HEK293 (cell line): ENCODE results near the gene LSM5.

Experiments
- CTCF ChIA-PET: fragments of 350-600 bp; formaldehyde crosslinking; extraction: SDS; loops from one replicate; lab custom pipeline; 2021; ENCODE audit warnings: antibody characterized with exemption; lab: Yijun Ruan, JAX
- POLR2A ChIA-PET: fragments of 300-600 bp; formaldehyde crosslinking; extraction: SDS; loops from one replicate; lab custom pipeline; 2020; ENCODE audit warnings: antibody characterized with exemption, inconsistent platforms; lab: Yijun Ruan, JAX
- H3K27ac ChIP-seq: fragments of 200-500 bp; sonication (Bioruptor generic); 2 replicates; pipeline ENCODE4 v1.5.1; 2014; ENCODE audit warnings: low read depth, low read length, control low read depth, inconsistent platforms; ENCODE audit errors: extremely low read depth
- H3K36me3 ChIP-seq, 2 experiments: fragments of 200-500 bp in 1 of 2; sonication (Bioruptor generic) in 1 of 2; 1 replicate in 1 of 2; 2 replicates in 1 of 2; pipeline ENCODE4 v1.5.1; 2014 to 2017; ENCODE audit warnings: inconsistent platforms in 2 of 2, low read length in 2 of 2; ENCODE audit not compliant: control insufficient read depth in 2 of 2, insufficient read depth in 1 of 2
- H3K4me1 ChIP-seq: fragments of 200-500 bp; sonication (Bioruptor generic); 2 replicates; pipeline ENCODE4 v1.5.1; 2014; ENCODE audit warnings: mild to moderate bottlenecking, low read length, inconsistent platforms; ENCODE audit not compliant: control insufficient read depth, insufficient read depth
- H3K4me3 ChIP-seq: 2 replicates; pipeline ENCODE4 v1.5.1; 2011; ENCODE audit warnings: low read depth, mild to moderate bottlenecking, control low read depth, low read length, moderate library complexity
- H3K9me3 ChIP-seq: fragments of 200-500 bp; sonication (Bioruptor generic); 2 replicates; pipeline ENCODE4 v1.5.1; 2014; ENCODE audit warnings: low read depth, low read length, inconsistent platforms; ENCODE audit not compliant: control insufficient read depth, insufficient read depth
- GFI1B ChIP-seq: fragments of 450-650 bp; formaldehyde crosslinking; IDR thresholded peaks from 2 replicates; pipeline ENCODE4 v1.5.1; 2016; ENCODE audit warnings: missing biosample characterization, missing genetic modification characterization
- KLF16 ChIP-seq: fragments of 450-650 bp; formaldehyde crosslinking; IDR thresholded peaks from 2 replicates; pipeline ENCODE4 v1.5.1; 2017; ENCODE audit warnings: missing biosample characterization, missing genetic modification characterization
- KLF7 ChIP-seq: fragments of 450-650 bp; formaldehyde crosslinking; IDR thresholded peaks from 2 replicates; pipeline ENCODE4 v1.5.1; 2016; ENCODE audit warnings: missing biosample characterization, missing genetic modification characterization, borderline replicate concordance
- REPIN1 ChIP-seq: fragments of 450-650 bp; formaldehyde crosslinking; IDR thresholded peaks from 2 replicates; pipeline ENCODE4 v1.5.1; 2017; ENCODE audit warnings: missing biosample characterization, missing genetic modification characterization, low read depth
- SCRT1 ChIP-seq: fragments of 450-650 bp; formaldehyde crosslinking; IDR thresholded peaks from 2 replicates; pipeline ENCODE4 v1.5.1; 2016; ENCODE audit warnings: missing biosample characterization, missing genetic modification characterization, borderline replicate concordance
- YY2 ChIP-seq: fragments of 450-650 bp; formaldehyde crosslinking; IDR thresholded peaks from 2 replicates; pipeline ENCODE4 v1.5.1; 2016; ENCODE audit warnings: missing biosample characterization, missing genetic modification characterization
- ZFHX2 ChIP-seq: fragments of 450-650 bp; formaldehyde crosslinking; conservative IDR thresholded peaks from 2 replicates; pipeline ENCODE4 v1.5.1; 2016; ENCODE audit warnings: missing biosample characterization, missing genetic modification characterization
- ZNF140 ChIP-seq: fragments of 450-650 bp; formaldehyde crosslinking; IDR thresholded peaks from 2 replicates; pipeline ENCODE4 v1.5.1; 2016; ENCODE audit warnings: missing biosample characterization, missing genetic modification characterization
- ZNF426 ChIP-seq: fragments of 450-650 bp; formaldehyde crosslinking; IDR thresholded peaks from 2 replicates; pipeline ENCODE4 v1.5.1; 2017; ENCODE audit warnings: missing biosample characterization, missing genetic modification characterization, mild to moderate bottlenecking, inconsistent platforms, moderate library complexity
- ZNF658 ChIP-seq: fragments of 450-650 bp; formaldehyde crosslinking; IDR thresholded peaks from 2 replicates; pipeline ENCODE4; 2016; ENCODE audit warnings: missing biosample characterization, missing genetic modification characterization
- ZNF747 ChIP-seq: fragments of 450-650 bp; formaldehyde crosslinking; IDR thresholded peaks from 2 replicates; pipeline ENCODE4 v1.5.1; 2016; ENCODE audit warnings: missing biosample characterization, missing genetic modification characterization
- ZSCAN5A ChIP-seq: fragments of 450-650 bp; formaldehyde crosslinking; IDR thresholded peaks from 2 replicates; pipeline ENCODE4 v1.5.1; 2016; ENCODE audit warnings: missing biosample characterization, missing genetic modification characterization
- TF ChIP-seq, protein P1 (sequence below): fragments of 450-650 bp; formaldehyde crosslinking; IDR thresholded peaks from 2 replicates; pipeline ENCODE4 v1.5.1; 2016; ENCODE audit warnings: missing biosample characterization, missing genetic modification characterization
- TF ChIP-seq, protein P2 (sequence below): fragments of 450-650 bp; formaldehyde crosslinking; IDR thresholded peaks from 2 replicates; pipeline ENCODE4 v1.5.1; 2016; ENCODE audit warnings: missing biosample characterization, missing genetic modification characterization

Gene LSM5

DNA sequence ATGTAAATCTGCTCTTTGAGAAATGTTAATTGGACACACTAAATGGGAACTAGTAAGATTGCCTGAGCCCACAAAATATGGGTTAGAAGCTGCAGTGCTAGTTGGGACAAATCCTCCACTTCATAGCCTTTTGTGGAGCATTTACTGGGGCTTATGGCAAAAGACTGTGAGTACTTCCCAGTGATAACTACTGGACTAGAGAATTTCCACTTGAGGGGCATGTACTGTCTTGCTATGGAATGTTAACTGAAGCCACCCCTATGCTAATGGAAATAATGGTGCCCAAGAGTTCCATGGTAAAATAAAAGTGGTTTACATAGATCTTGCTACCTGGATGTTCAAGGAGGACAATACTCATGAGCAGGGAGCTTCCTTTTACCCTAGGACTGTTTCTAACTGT, 34.5 kb upstream of the LSM5 start (continued):
- TF ChIP-seq, protein P1, sequence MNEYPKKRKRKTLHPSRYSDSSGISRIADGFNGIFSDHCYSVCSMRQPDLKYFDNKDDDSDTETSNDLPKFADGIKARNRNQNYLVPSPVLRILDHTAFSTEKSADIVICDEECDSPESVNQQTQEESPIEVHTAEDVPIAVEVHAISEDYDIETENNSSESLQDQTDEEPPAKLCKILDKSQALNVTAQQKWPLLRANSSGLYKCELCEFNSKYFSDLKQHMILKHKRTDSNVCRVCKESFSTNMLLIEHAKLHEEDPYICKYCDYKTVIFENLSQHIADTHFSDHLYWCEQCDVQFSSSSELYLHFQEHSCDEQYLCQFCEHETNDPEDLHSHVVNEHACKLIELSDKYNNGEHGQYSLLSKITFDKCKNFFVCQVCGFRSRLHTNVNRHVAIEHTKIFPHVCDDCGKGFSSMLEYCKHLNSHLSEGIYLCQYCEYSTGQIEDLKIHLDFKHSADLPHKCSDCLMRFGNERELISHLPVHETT: no peak
- TF ChIP-seq YY2: no peak
- TF ChIP-seq ZFHX2: no peak
- TF ChIP-seq KLF7: no peak
- TF ChIP-seq, protein P2, sequence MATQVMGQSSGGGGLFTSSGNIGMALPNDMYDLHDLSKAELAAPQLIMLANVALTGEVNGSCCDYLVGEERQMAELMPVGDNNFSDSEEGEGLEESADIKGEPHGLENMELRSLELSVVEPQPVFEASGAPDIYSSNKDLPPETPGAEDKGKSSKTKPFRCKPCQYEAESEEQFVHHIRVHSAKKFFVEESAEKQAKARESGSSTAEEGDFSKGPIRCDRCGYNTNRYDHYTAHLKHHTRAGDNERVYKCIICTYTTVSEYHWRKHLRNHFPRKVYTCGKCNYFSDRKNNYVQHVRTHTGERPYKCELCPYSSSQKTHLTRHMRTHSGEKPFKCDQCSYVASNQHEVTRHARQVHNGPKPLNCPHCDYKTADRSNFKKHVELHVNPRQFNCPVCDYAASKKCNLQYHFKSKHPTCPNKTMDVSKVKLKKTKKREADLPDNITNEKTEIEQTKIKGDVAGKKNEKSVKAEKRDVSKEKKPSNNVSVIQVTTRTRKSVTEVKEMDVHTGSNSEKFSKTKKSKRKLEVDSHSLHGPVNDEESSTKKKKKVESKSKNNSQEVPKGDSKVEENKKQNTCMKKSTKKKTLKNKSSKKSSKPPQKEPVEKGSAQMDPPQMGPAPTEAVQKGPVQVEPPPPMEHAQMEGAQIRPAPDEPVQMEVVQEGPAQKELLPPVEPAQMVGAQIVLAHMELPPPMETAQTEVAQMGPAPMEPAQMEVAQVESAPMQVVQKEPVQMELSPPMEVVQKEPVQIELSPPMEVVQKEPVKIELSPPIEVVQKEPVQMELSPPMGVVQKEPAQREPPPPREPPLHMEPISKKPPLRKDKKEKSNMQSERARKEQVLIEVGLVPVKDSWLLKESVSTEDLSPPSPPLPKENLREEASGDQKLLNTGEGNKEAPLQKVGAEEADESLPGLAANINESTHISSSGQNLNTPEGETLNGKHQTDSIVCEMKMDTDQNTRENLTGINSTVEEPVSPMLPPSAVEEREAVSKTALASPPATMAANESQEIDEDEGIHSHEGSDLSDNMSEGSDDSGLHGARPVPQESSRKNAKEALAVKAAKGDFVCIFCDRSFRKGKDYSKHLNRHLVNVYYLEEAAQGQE: no peak
- no peak for TF ChIP-seq GFI1B (tag by site-specific recombination)
- no peak for TF ChIP-seq ZSCAN5A (tag by site-specific recombination)

GRCh38 chr7:32522746-32523530, 32.8 kb upstream of the LSM5 start:
- H3K27ac ChIP-seq: no peak overlapping the region
- no peaks in the 10 kb centered on the region for H3K36me3 ChIP-seq
- no peak overlapping the region for H3K4me3 ChIP-seq
- POLR2A ChIA-PET: no interaction called here
- TF ChIP-seq ZNF747 (tag by site-specific recombination) (no peak), ZNF140 (no peak), REPIN1 (tag by site-specific recombination) (no peak), ZNF426 (tag by site-specific recombination) (no peak), ZNF658 (no peak), KLF16 (tag by site-specific recombination) (no peak)
- TF ChIP-seq, all 188 proteins: peak for 0
- Histone ChIP-seq H3K9me3 (no peaks in the 10 kb centered on the region), H3K4me1 (no peaks in the 10 kb centered on the region)
- CTCF ChIA-PET: no interaction called here

- Histone ChIP-seq H3K27ac (no peak overlapping the region), H3K4me3 (no peak overlapping the region), H3K4me1 (no peaks in the 10 kb centered on the region), H3K9me3 (no peaks in the 10 kb centered on the region)
- ChIA-PET CTCF (no interaction called here), POLR2A (no interaction called here)
- no peak for TF ChIP-seq SCRT1 (tag by site-specific recombination)
- TF ChIP-seq, all 188 proteins: peak for 0
- no peaks in the 10 kb centered on the region for H3K36me3 ChIP-seq
Observed at GRCh38 chr7:32519763-32520162, 29.6 kb upstream of the LSM5 start.
